Renal pelvis (tissue), 4 donors: Measurements from ENCODE around the gene MEGF6. TPM values are rescaled to one million over a fixed set of nuclear protein-coding genes. Genes with fewer than 3 reads are reported as not detected.

Source experiments
- DNase-seq: peaks from one replicate; pipeline ENCODE4 v3.0.0-alpha.2; 2013
- polyA plus RNA-seq, 3 donors: library from polyadenylated mRNA; unstranded; fragments of 120-200 nt; gene quantifications; one replicate each; pipeline ENCODE4 v1.2.1, GENCODE V29; 2013; ENCODE audit not compliant: insufficient read length in 3 of 3

MEGF6 gene
- polyA plus RNA-seq, 3 donors = 11.0 to 20.6 (median 15.0) TPM

DNA sequence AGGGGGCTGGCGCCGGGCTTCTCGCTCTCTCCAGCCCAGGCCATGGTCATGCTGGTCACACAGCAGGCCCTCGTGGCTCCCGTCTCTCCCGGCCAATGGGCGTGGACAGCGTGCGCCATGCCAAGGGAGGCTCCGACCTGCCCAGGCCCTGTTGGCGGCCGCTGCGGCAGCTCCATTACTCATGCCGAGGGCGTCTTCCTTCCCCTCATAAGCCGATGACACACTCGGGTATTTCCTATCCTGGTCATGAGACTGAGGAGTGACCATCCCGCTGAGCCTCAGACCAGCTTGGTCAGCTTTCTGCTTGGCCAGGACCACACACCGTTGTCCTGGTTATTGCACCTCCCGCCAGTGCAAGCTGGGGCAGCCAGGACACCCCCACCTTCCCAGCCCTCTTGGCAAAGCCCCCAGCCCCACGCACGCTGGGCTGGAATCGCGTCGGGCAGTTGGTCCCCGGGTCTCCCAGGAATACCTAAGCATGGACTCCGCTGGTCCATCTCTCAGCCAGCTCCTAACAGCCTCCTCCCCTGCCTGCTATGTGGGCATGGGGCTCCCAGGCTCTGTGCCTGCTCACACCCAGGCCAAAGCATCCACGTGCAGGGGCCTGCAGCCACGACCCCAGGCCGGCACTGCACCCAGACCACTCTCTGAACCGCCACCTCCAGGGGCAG is 107.0 kb downstream of the MEGF6 start:
- no peak for DNase-seq

GRCh38 chr1:3503525-3503886 is 107.8 kb downstream of the MEGF6 start:
- no peak for DNase-seq

DNA sequence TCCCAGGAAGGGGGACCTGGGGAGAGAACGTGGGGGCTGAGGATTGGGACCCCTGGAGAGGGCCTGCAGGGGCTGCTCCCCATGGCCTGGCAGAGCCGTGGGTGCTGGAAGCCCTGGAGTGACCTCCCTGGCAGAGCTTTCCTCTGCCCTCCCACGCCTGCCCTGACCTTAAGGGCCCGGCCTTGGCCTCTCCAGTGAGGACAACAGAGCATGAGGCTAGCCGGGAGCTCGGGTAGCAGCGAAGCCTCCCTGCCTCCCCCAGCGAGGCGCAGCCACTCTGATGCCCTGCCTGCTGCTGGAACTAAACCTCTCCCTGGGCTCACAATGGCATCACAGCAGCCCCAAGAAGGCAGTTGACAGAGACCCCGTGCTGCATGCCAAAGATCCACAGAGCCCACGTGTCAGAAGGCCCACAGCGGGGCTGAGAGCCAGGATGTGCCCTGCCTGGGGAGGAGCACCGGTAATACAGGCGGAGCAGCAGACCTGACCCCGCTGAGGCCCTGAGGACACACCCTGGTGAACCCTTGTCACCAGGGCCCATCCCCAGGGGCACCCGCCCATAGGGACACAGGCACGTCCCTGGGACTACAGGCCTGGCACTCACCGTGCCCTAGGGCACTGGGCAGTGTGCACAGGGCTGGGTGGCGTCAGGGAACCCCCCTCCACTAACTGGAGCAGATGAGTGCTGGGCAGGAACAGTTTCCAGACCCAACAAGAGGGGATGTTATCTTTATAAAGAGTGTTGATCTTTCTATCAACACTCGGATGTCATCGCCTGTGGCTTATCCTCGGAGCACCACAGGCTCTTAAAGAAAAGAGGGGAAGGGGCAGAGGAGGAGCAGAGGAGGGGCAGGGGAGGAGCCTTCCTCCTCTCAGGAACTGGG is 108.4 kb downstream of the MEGF6 start:
- DNase-seq = no peak

DNA sequence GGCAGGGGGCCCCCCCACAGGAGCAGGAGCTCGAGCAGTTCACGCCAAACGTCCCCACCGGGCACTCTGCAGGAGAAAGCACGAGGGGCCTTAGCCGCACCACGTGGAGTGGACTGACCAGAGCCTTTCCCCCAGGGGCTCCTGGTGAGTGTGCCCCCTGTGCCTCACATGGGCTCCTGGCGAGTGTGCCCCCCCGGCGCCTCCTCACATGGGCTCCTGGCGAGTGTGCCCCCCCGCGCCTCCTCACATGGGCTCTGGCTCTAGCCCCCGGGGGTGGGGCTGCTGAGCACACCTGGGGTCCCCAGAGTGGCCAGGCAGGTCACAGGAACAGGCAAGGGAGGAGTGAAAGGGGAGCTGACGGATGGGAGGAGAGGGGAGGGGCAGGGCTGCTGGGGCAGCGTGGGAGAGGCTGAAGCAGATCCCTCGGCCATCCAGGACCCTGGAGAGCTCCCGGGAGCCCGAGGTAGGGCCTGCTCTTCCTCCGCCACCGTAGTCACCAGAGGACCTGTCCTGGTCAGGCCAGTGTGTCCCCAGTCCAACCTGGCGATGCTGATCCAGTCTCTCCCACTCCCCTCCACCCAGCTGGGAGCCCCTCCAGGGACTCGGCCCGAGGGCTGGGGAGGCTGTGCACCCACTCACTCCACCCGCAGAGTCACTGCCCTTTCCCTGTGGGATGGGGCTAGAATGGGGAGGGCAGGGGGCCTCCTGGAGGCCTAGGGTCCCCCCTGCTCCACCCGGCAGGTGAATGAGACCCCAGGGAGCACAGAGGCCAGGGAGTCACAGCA is 109.3 kb downstream of the MEGF6 start:
- peak; percentile 85 for DNase-seq

GRCh38 chr1:3501437-3501836 is 109.9 kb downstream of the MEGF6 start:
- DNase-seq = no peak

DNA sequence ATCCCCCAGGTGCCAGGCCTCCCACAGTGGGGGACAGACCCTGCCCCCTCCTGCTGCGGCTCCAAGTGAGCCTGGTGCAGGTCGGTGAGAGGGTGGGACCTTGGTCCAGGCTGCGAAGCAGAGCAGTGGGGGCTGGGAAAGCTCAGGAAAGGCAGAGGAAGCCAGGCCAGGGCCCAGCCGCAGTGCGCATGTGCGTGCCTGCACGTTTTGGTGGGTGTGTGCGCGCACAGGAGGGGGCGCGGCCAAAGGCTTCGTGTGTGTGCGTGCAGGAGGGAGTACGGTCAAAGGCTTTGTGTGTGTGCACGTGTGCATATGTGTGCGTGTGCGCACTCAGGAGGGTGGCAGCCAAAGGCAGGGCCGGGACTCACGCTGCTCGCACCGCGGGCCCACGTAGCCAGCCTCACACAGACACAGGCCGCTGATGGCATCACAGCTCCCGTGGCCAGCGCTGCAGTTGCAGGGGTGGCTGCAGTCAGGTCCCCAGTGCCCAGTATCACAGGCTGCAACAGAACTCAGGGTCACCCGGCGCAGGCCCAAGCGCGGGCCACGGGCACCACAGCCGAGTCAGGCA is 111.0 kb downstream of the MEGF6 start:
- no peak for DNase-seq

DNA sequence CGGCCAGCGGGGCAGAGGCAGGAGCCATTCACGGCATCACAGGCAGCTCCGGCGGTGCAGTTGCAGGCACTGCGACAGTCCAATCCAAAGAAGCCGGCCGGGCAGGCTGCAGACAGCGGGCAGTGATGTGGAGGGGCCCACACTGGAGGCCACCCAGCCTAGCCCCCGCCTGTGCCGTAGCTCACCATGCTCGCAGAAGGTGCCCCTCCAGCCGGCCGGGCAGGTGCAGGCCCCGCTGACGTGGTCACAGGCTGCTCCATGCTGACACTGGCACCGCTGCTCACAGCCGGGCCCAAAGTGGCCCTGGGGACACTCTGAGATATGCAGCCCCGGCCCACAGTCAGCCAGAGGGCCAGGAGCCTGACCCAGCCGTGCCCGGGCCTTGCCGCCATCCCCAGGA is 111.7 kb downstream of the MEGF6 start:
- DNase-seq = no peak

DNA sequence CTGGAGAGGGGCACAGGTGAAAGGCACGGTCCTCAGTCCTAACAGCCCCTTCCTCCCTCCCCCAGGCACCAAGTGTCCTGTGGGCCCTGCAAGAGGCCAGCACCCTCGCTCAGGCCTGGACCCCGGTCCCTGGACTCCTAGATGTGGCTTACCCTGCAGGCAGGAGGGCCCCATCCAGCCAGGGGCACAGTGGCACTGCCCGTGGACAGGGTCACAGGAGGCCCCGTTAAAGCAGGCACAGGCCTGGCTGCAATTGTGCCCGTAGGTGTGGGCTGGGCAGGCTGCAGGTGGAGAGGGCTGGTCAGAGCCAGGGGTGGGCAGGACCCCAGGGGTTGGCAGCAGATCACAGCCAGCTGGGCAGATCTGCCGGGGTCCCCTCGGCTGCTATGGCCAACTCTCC is 112.3 kb downstream of the MEGF6 start:
- no peak for DNase-seq

DNA sequence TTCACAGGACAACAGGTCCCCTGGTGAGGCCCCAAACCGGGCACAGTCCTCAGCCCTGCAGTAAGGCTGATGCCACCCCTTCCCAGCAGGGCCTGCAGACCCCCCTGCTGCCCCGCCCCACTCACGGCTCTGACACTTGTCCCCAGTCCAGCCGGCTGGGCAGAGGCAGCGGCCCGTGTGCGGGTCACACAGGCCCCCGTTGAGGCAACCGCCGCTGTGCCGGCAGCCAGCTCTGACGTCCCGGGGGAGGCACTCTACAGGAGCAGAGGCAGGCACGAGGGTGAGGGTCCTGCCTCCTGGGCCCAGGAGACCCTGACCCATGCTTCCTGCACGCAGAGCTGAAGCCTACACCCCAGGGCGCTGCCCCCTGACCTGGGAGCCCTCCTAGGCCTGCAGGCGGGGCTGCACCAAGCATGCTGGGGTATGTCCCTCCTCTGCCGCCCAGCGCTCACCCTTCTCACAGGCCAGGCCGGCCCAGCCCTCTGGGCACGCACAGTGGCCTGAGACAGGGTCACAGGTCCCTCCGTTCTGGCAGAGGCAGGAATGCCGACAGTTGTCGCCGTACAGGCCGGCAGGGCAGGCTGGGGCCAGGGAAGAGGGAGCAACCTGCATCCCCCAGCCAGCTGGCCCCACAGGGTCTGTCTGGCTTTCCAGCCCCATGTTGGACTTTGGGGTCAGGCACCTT is 112.9 kb downstream of the MEGF6 start:
- no peak for DNase-seq

- no peak for DNase-seq
These were observed 113.8 kb downstream of the MEGF6 start for GRCh38 chr1:3497521-3497920.

- no peak for DNase-seq
These were observed 114.4 kb downstream of the MEGF6 start for GRCh38 chr1:3496916-3497315.

DNA sequence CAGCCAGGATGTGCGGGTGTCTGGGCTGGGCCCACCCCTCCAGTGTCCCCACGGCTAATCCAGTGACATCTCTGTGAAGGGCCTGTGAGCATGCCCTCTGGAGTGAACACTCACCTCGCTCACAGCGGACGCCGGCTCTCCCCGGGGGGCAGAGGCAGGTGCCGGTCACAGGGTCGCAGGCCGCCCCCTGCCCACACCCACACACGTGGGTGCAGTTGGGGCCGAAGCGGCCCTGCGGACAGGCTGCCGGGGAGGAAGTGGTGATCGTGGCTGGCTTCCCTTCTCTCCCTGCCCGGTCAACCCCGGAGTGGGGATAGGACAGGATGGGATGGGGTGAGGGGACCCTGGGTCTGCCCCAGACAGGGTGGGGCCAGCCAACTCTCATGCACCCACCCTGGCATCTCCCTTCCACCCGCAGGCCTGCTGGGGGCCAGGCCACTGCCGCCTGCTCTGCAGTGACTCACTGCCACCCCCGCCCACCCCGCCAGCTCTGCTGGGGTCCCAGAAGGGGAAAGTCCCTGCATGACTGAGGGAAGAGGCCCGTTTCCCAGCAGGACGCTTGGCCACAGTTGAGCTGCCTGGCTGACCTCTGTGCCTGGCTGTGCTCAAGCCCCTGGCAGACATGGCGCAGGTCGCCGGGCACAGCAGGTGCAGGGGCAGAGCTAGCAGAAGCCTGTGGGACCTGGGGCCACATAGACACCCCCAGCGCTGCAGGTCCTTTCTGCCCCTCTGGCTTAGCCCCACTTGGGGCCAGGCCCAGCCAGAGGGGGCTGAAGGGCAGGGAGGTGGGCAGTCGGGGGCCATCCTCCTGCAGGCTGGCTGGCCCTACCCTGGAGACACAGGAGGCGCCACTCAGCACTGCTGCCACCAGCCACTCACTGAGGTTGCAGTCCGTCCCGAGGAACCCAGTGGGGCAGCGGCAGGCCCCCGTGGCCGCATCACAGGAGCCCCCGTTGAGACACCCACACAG is 115.2 kb downstream of the MEGF6 start:
- DNase-seq = no peak

GRCh38 chr1:3494321-3495308 is 116.7 kb downstream of the MEGF6 start:
- no peak for DNase-seq

DNA sequence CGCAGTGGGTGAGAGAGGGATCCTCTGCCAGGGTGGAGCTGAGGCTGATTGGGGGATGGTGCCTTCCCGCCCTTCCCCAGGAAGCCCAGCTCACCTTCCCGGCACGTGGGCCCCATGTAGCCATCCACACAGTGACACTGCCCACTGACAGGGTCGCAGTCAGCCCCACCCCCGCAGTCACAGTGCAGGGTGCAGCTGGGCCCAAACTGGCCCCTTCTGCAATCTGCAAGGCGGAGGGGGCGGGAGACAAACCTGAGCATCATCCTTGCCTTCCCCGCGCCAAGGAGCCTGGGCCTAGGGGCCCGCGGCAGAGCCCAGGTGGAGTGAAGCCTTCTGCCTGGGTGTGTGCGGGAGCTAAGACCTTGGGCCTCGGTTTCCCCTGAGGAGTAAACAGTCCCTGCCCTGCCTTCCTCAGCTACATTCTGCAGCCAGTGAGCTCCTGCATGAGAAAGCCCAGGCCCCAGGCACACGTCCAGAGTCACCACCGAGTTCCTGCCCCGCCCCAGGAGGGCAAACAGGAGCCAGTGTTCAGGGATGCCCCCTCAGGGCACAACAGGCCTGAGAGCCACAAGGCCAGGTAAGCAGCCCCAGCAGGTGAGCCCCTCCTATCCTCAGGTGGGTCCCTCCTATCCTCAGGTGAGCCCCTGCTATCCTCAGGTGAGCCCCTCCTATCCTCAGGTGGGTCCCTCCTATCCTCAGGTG is 118.6 kb downstream of the MEGF6 start:
- no peak for DNase-seq

GRCh38 chr1:3491291-3492246 is 119.7 kb downstream of the MEGF6 start:
- DNase-seq = peak; percentile 42

DNA sequence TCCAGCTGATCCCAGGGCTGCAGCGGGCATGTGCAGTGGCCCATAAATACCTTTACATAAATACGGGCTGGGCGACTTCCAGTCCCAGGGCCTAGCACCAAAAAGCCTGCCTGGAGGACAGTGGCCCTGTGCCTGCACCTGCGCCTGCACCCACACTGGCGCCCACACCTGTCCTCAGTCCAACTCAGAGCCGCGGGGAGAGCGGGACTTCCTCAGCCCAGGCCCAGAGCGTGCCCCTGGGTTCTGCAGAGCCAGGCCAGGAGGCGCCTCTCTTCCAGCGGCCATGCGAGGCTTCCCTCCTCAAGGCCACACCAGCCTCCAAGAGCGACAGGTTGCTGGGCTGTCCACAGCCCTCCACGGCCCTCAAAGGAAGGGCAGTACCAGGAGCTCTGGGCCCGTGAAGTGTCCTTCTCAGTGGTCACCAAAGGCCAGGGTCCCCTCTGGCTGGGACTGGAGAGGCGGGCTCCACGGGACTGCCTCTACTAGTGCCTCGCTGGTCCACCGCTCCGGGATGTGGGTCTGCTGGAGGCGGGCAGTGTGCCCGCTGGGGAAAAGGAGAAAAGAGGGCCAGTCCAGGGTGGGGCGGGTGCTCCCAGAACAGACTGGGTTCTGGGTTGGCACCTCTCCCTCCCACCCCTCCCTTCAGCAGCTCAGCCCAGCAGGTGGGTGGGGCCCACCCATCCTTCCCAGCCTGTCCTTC is 121.1 kb downstream of the MEGF6 start:
- DNase-seq = no peak

GRCh38 chr1:3488432-3488831 is 122.9 kb downstream of the MEGF6 start:
- no peak for DNase-seq
